GM23248 (cell line): ENCODE measurements around the gene NPFFR1.

Experiments
- EZH2 ChIP-seq: fragments of 200-600 bp; sonication (generic); IDR thresholded peaks from 2 replicates; pipeline ENCODE4 v1.6.1; 2018; ENCODE audit warnings: antibody characterized with exemption, mild to moderate bottlenecking; ENCODE audit not compliant: insufficient read depth, poor library complexity, severe bottlenecking
- EZH2phosphoT487 ChIP-seq: fragments of 200-600 bp; sonication (generic); IDR thresholded peaks from 2 replicates; pipeline ENCODE4 v1.6.1; 2018; ENCODE audit warnings: antibody characterized with exemption, moderate library complexity, mild to moderate bottlenecking, low read depth; ENCODE audit not compliant: insufficient read depth

- no peak for TF ChIP-seq EZH2
- no peak for TF ChIP-seq EZH2phosphoT487
These were observed 5.9 kb upstream of the NPFFR1 start for GRCh38 chr10:70289739-70290138.
